Measurements from ENCODE around the gene NINL. TPM values are rescaled to one million over a fixed set of nuclear protein-coding genes. Genes with fewer than 3 reads are reported as not detected.

Gene NINL
- total and polyA plus RNA-seq, 2 of the 4 experiments (the other 2 are of a cell fraction) = 3.0 to 10.4 TPM

DNA sequence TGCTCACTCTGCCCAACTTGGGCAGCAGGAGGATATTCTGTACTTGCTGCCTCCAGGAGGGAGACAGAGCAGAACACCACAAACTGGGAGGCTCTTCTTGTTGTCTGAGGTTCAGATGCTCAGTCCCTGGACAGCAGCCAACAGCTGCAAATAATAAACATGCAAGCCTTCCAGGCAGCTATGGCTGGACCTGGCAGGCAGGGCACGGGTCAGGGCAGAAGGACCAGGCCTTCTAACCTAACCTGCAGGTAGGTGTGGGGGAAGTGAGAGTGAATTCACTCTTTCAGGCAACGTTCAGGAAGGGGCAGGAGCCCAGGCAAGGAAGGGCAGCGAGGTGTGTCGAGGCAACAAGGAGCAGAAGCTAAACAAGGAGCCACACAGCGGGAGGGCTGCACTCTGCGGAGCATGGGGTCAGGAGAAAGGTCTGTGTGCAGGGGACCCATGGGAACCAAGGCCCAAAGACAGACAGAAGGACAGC lies 31.5 kb downstream of the NINL start:
- Histone ChIP-seq H3K23ac (ENCODE audit: low read depth, low read length) (no peak overlapping the region), H3K18ac (ENCODE audit: low read depth, low read length) (no peak overlapping the region), H4K91ac (ENCODE audit: insufficient read depth, low read depth, low read length) (no peak overlapping the region), H3K27ac (ENCODE audit: insufficient read depth, low read length) (no peak overlapping the region), H3K27me3 (ENCODE audit: control insufficient read depth, insufficient read depth, low read length) (no peaks in the 10 kb centered on the region), H2AK9ac (replicated peaks; ENCODE audit: low read depth, low read length, poor library complexity) (peak overlapping the region; percentile 17), H3K79me1 (ENCODE audit: low read depth in 1 of 2, low read length in 2 of 2) (peaks cover 11 to 66% of the 10 kb centered on the region in 2 experiments; a peak in 3 of 4 replicates), H2BK20ac (ENCODE audit: low read depth, low read length) (no peak overlapping the region), H3K9me3 (ENCODE audit: control insufficient read depth, insufficient read depth, low read length) (no peaks in the 10 kb centered on the region), H2AK5ac (ENCODE audit: low read depth, low read length) (peak overlapping the region; percentile 58; the same call in 1 of the 2 replicates), H3K36me3 (ENCODE audit: control insufficient read depth, insufficient read depth, low read length) (peaks cover 3% of the 10 kb centered on the region; the same call in 1 of the 2 replicates), H4K8ac (ENCODE audit: low read depth in 2 of 2, low read length in 2 of 2) (no peak overlapping the region), H2BK15ac (ENCODE audit: low read depth, low read length) (no peak overlapping the region), H3K9me1 (ENCODE audit: insufficient read depth, low read length) (peaks cover 33% of the 10 kb centered on the region), H3K4me3 (ENCODE audit: insufficient read depth, low read depth, low read length) (no peak overlapping the region), H2BK5ac (ENCODE audit: low read depth, low read length, poor library complexity, severe bottlenecking) (no peak overlapping the region), H3K14ac (replicated peaks; ENCODE audit: low read depth, low read length) (no peak overlapping the region), H3K4me2 (ENCODE audit: low read depth, low read length) (no peak overlapping the region), H2BK120ac (ENCODE audit: low read depth, low read length) (no peak overlapping the region), H3K9ac (ENCODE audit: low read depth, low read length) (no peak overlapping the region), H3K56ac (ENCODE audit: extremely low read depth, insufficient read depth, low read length) (no peak overlapping the region), H2AFZ (replicated peaks; ENCODE audit: low read length, poor library complexity) (peak overlapping the region; percentile 63), H4K5ac (ENCODE audit: low read depth, low read length) (no peak overlapping the region), H3K4ac (ENCODE audit: low read depth, low read length) (peak overlapping the region; percentile 24; the same call in 1 of the 2 replicates), H4K20me1 (ENCODE audit: insufficient read depth, low read length) (peaks cover 37% of the 10 kb centered on the region), H3K4me1 (ENCODE audit: control insufficient read depth, insufficient read depth, low read length) (peaks cover 24% of the 10 kb centered on the region)
- DNase-seq = peak; percentile 67
- in situ Hi-C loops (cut with MboI; ENCODE audit: low sequenced_read_pairs) = no loop called here
- ATAC-seq (ENCODE audit: low read depth) = peak; percentile 74
- TF ChIP-seq, protein P1, sequence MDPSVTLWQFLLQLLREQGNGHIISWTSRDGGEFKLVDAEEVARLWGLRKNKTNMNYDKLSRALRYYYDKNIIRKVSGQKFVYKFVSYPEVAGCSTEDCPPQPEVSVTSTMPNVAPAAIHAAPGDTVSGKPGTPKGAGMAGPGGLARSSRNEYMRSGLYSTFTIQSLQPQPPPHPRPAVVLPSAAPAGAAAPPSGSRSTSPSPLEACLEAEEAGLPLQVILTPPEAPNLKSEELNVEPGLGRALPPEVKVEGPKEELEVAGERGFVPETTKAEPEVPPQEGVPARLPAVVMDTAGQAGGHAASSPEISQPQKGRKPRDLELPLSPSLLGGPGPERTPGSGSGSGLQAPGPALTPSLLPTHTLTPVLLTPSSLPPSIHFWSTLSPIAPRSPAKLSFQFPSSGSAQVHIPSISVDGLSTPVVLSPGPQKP (IDR thresholded peaks at IDR 0.05; ENCODE audit: borderline replicate concordance, low read depth, low read length) = no peak
- dilution Hi-C loops (cut with HindIII; ENCODE audit: low sequenced_read_pairs, unreplicated experiment) = no loop called here
- intact Hi-C loops (cut with micrococcal nuclease) = loop anchor here (2.0 kb wide), 1 partner anchor 21 kb away; no protein-coding TSS in a partner anchor
- no TSS peak for BruUV-seq (replicated peaks)
- ChIA-PET CTCF (interaction anchor here (1.1 to 1.3 kb wide), 2 partner anchors 9 to 14 kb away, joined by 3 read pairs; no protein-coding TSS in a partner anchor), POLR2A (ENCODE audit: unreplicated experiment) (no interaction called here)
- 66% methylated on average over 5 of the region's 6 CpGs; no CpG with 5 or more reads in 1 of the 2 experiments for WGBS, 2 experiments (ENCODE audit: extremely low coverage in 2 of 2, insufficient read length in 1 of 2)
